ENCODE data around the gene SOX11.

DNA sequence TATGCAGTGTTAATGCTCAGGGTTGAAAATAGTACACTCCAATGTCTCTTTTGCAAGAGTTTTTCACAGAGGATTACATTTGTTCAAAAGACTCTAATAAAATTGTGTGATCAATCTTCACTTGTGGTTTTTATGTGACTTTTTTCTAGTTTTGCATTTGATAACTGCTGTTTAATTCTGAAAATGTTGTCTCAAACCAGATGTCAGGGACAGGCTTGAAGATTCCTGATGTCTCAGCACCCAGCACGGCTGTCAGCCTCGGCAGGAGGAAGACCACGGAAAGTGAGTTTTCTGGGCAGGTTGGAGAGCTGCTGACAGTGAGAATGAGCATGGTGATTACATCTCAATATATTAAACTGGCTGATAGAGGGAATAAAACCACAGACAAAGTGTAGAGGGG lies 9.1 kb downstream of the SOX11 start:
- TF ChIP-seq, protein P1, sequence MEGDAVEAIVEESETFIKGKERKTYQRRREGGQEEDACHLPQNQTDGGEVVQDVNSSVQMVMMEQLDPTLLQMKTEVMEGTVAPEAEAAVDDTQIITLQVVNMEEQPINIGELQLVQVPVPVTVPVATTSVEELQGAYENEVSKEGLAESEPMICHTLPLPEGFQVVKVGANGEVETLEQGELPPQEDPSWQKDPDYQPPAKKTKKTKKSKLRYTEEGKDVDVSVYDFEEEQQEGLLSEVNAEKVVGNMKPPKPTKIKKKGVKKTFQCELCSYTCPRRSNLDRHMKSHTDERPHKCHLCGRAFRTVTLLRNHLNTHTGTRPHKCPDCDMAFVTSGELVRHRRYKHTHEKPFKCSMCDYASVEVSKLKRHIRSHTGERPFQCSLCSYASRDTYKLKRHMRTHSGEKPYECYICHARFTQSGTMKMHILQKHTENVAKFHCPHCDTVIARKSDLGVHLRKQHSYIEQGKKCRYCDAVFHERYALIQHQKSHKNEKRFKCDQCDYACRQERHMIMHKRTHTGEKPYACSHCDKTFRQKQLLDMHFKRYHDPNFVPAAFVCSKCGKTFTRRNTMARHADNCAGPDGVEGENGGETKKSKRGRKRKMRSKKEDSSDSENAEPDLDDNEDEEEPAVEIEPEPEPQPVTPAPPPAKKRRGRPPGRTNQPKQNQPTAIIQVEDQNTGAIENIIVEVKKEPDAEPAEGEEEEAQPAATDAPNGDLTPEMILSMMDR (conservative IDR thresholded peaks at IDR 0.05), result no peak
- no peak for TF ChIP-seq EZH2 (IDR thresholded peaks at IDR 0.05; ENCODE audit: low read depth)
